Measurements from ENCODE around the gene EFNA1.
A peak's percentile ranks its signal among the peaks of the same experiment; 100 is the strongest.

EFNA1 gene

GRCh38 chr1:155127967-155128754 is 485 bp downstream of the EFNA1 start:
- TF ChIP-seq ZFX (IDR thresholded peaks at IDR 0.05; ENCODE audit: borderline replicate concordance) = no peak
- no peak for TF ChIP-seq CTCF (IDR thresholded peaks at IDR 0.05)
- peak overlapping the region; percentile 99 for H3K27ac ChIP-seq

- TF ChIP-seq ZFX (IDR thresholded peaks at IDR 0.05; ENCODE audit: borderline replicate concordance) (no peak), CTCF (IDR thresholded peaks at IDR 0.05) (no peak)
- H3K27ac ChIP-seq = peak overlapping the region; percentile 99
Observed at GRCh38 chr1:155128755-155129473, 1.2 kb downstream of the EFNA1 start.

- peak overlapping the region; percentile 99 for H3K27ac ChIP-seq
- TF ChIP-seq CTCF (IDR thresholded peaks at IDR 0.05) = no peak
- TF ChIP-seq ZFX (IDR thresholded peaks at IDR 0.05; ENCODE audit: borderline replicate concordance) = no peak
Observed at GRCh38 chr1:155130272-155131006, 2.8 kb downstream of the EFNA1 start.

- TF ChIP-seq CTCF (IDR thresholded peaks at IDR 0.05) = no peak
- no peak for TF ChIP-seq ZFX (IDR thresholded peaks at IDR 0.05; ENCODE audit: borderline replicate concordance)
- peak overlapping the region; percentile 99 for H3K27ac ChIP-seq
Observed at GRCh38 chr1:155131285-155131684, 3.6 kb downstream of the EFNA1 start.

- H3K27ac ChIP-seq = peak overlapping the region; percentile 99
- TF ChIP-seq ZFX (IDR thresholded peaks at IDR 0.05; ENCODE audit: borderline replicate concordance) = no peak
- no peak for TF ChIP-seq CTCF (IDR thresholded peaks at IDR 0.05)
Observed at GRCh38 chr1:155131856-155132255, 4.2 kb downstream of the EFNA1 start.

GRCh38 chr1:155133799-155134281 is 6.2 kb downstream of the EFNA1 start:
- H3K27ac ChIP-seq = peak overlapping the region; percentile 99
- no peak for TF ChIP-seq CTCF (IDR thresholded peaks at IDR 0.05)
- no peak for TF ChIP-seq ZFX (IDR thresholded peaks at IDR 0.05; ENCODE audit: borderline replicate concordance)
